Lung (tissue), 12 donors: ENCODE measurements around the gene MMS19. TPM values are rescaled to one million over a fixed set of nuclear protein-coding genes. Genes with fewer than 3 reads are reported as not detected.

Experiments used
- ATAC-seq: fragments of 200-7000 bp; cut with Tn5 transposase; one replicate; pipeline ENCODE4 v1.9.1; 2020; ENCODE audit warnings: moderate number of reproducible peaks; ENCODE audit not compliant: insufficient read depth, low FRiP score
- DNase-seq, 3 donors: peaks; one replicate each; pipeline ENCODE4 v3.0.0-alpha.2; 2013 to 2017
- H3K27ac ChIP-seq, 2 donors: one replicate each; pipeline ENCODE4 v1.5.1; 2013; ENCODE audit warnings: mild to moderate bottlenecking in 2 of 2, moderate library complexity in 2 of 2, control low read depth in 1 of 2, inconsistent platforms in 1 of 2, low read depth in 1 of 2, low read length in 1 of 2
- H3K27me3 ChIP-seq, 3 donors: one replicate each; pipeline ENCODE4 v1.5.1; 2013; ENCODE audit warnings: low read length in 2 of 3; ENCODE audit not compliant: control insufficient read depth in 3 of 3, insufficient read depth in 3 of 3
- H3K36me3 ChIP-seq, 4 donors: one replicate each; pipeline ENCODE4 v1.5.1; 2013; ENCODE audit warnings: low read length in 4 of 4, mild to moderate bottlenecking in 1 of 4, moderate library complexity in 1 of 4; ENCODE audit not compliant: control insufficient read depth in 4 of 4, insufficient read depth in 4 of 4
- H3K4me1 ChIP-seq, 5 donors: one replicate each; pipeline ENCODE4 v1.5.1; 2013; ENCODE audit warnings: low read length in 5 of 5, mild to moderate bottlenecking in 2 of 5, moderate library complexity in 1 of 5; ENCODE audit not compliant: control insufficient read depth in 5 of 5, insufficient read depth in 5 of 5
- H3K4me3 ChIP-seq: one replicate; pipeline ENCODE4 v1.5.1; 2013; ENCODE audit warnings: mild to moderate bottlenecking, control low read depth, moderate library complexity
- H3K9ac ChIP-seq, 2 donors: one replicate each; pipeline ENCODE4 v1.5.1; 2013; ENCODE audit warnings: low read length in 2 of 2, control low read depth in 1 of 2; ENCODE audit not compliant: insufficient read depth in 1 of 2
- H3K9me3 ChIP-seq, 4 donors: one replicate each; pipeline ENCODE4 v1.5.1; 2013; ENCODE audit warnings: low read length in 3 of 4, mild to moderate bottlenecking in 1 of 4, moderate library complexity in 1 of 4; ENCODE audit not compliant: control insufficient read depth in 4 of 4, insufficient read depth in 3 of 4
- CTCF ChIP-seq: IDR thresholded peaks from 2 replicates; pipeline ENCODE4 v1.5.1; 2012; ENCODE audit warnings: mild to moderate bottlenecking; ENCODE audit errors: control extremely low read depth, extremely low read depth
- WGBS, 2 donors: extraction: QIAGEN DNeasy Blood & Tissue Kit; methylation state at CpG; one replicate each; pipeline ENCODE4 v1.1.7; 2013; 5-methylcytosine and 5-hydroxymethylcytosine counted together
- polyA plus RNA-seq, 2 donors: library from polyadenylated mRNA; stranded (reverse); fragments of 200-250 nt; gene quantifications; one replicate each; pipeline ENCODE4 v1.2.1, GENCODE V29; 2013
- total RNA-seq, 2 donors: library from RNA; depleted of rRNA in 1 of 2; stranded (reverse); fragments of >200 nt in 1 of 2; gene quantifications; one replicate each; pipeline ENCODE4 v1.2.1, GENCODE V29; 2014 to 2021
- donor health status: control.
- donor health status: control.
- donor health status: Bipolar disorder and iron deficiency.
- donor health status: healthy.
- donor health status: DM: yes; HTN: yes; CAD: no.

Gene MMS19
- total and polyA plus RNA-seq, 4 donors = 39.9 to 74.5 (median 62.5) TPM

- no peak for TF ChIP-seq CTCF
- DNase-seq (no peak), ATAC-seq (no peak)
- H3K9me3 ChIP-seq = no peaks in the 10 kb centered on the region
- H3K36me3 ChIP-seq = peaks cover 44 to 76% (median 65%) of the 10 kb centered on the region in 4 donors
- no peak overlapping the region for H3K4me3 ChIP-seq
- H3K9ac ChIP-seq = no peak overlapping the region
- no peaks in the 10 kb centered on the region for H3K27me3 ChIP-seq
- no peak overlapping the region for H3K27ac ChIP-seq
- WGBS, 2 donors = 81 to 90% methylated on average over 4 of the region's 4 CpGs
- peaks cover 0 to 2% (median 0%) of the 10 kb centered on the region in 5 donors for H3K4me1 ChIP-seq
Observed at GRCh38 chr10:97466755-97467154, 31.5 kb downstream of the MMS19 start.

GRCh38 chr10:97465982-97466381 is 32.2 kb downstream of the MMS19 start:
- no peak overlapping the region for H3K9ac ChIP-seq
- H3K36me3 ChIP-seq = peaks cover 48 to 84% (median 70%) of the 10 kb centered on the region in 4 donors
- ATAC-seq = no peak
- no peaks in the 10 kb centered on the region for H3K27me3 ChIP-seq
- no peak for TF ChIP-seq CTCF
- H3K9me3 ChIP-seq = no peaks in the 10 kb centered on the region
- peaks cover 0 to 2% (median 0%) of the 10 kb centered on the region in 5 donors for H3K4me1 ChIP-seq
- DNase-seq = no peak
- no peak overlapping the region for H3K4me3 ChIP-seq
- peak overlapping the region in 1 of 2 donors; percentile 34 for H3K27ac ChIP-seq
- 94 to 95% methylated on average over 7 of the region's 7 CpGs for WGBS, 2 donors

- DNase-seq (no peak), ATAC-seq (no peak)
- TF ChIP-seq CTCF = no peak
- 72 to 86% methylated on average over 1 of the region's 1 CpG for WGBS, 2 donors
- peak overlapping the region in 1 of 2 donors; percentile 64 for H3K27ac ChIP-seq
- no peaks in the 10 kb centered on the region for H3K27me3 ChIP-seq
- H3K4me3 ChIP-seq = no peak overlapping the region
- no peaks in the 10 kb centered on the region for H3K9me3 ChIP-seq
- peaks cover 44 to 81% (median 68%) of the 10 kb centered on the region in 4 donors for H3K36me3 ChIP-seq
- H3K9ac ChIP-seq = no peak overlapping the region
- H3K4me1 ChIP-seq = peaks cover 0 to 2% (median 0%) of the 10 kb centered on the region in 5 donors
Observed at GRCh38 chr10:97464226-97464625, 34.0 kb downstream of the MMS19 start.
